Tibial nerve (tissue), 3 donors: ENCODE measurements around the gene DPCD.

ENCODE experiments used
- CTCF ChIP-seq, 5 experiments: fragments of 200-600 bp in 3 of 5; fragments of 450-650 bp in 2 of 5; sonication (generic) in 3 of 5; IDR thresholded peaks; one replicate each; pipeline ENCODE4 v1.5.1; 2016 to 2019; ENCODE audit warnings: antibody characterized with exemption in 5 of 5, mild to moderate bottlenecking in 3 of 5, moderate library complexity in 2 of 5
- POLR2A ChIP-seq, 2 donors: fragments of 450-650 bp; IDR thresholded peaks; one replicate each; pipeline ENCODE4 v1.6.1; 2017; ENCODE audit warnings: antibody characterized with exemption in 2 of 2, mild to moderate bottlenecking in 2 of 2, moderate library complexity in 2 of 2

GRCh38 chr10:101617824-101618568 lies 29.9 kb downstream of the DPCD start:
- TF ChIP-seq CTCF (IDR thresholded peaks at IDR 0.05) (no peak), POLR2A (IDR thresholded peaks at IDR 0.05) (no peak)
